ENCODE data around the gene SUPT6H. TPM values are rescaled to one million over a fixed set of nuclear protein-coding genes. Genes with fewer than 3 reads are reported as not detected.

The SUPT6H gene
- total RNA-seq, 1 donor from 2014 or later = 29.9 TPM

- TF ChIP-seq EZH2phosphoT487 (IDR thresholded peaks at IDR 0.05) = no peak
- TF ChIP-seq, protein P1, sequence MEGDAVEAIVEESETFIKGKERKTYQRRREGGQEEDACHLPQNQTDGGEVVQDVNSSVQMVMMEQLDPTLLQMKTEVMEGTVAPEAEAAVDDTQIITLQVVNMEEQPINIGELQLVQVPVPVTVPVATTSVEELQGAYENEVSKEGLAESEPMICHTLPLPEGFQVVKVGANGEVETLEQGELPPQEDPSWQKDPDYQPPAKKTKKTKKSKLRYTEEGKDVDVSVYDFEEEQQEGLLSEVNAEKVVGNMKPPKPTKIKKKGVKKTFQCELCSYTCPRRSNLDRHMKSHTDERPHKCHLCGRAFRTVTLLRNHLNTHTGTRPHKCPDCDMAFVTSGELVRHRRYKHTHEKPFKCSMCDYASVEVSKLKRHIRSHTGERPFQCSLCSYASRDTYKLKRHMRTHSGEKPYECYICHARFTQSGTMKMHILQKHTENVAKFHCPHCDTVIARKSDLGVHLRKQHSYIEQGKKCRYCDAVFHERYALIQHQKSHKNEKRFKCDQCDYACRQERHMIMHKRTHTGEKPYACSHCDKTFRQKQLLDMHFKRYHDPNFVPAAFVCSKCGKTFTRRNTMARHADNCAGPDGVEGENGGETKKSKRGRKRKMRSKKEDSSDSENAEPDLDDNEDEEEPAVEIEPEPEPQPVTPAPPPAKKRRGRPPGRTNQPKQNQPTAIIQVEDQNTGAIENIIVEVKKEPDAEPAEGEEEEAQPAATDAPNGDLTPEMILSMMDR (IDR thresholded peaks at IDR 0.05) = no peak
- TF ChIP-seq EZH2 (IDR thresholded peaks at IDR 0.05) = no peak
- no peak overlapping the region for H3K27ac ChIP-seq
Observed at GRCh38 chr17:28686296-28686695, 24.3 kb downstream of the SUPT6H start.

DNA sequence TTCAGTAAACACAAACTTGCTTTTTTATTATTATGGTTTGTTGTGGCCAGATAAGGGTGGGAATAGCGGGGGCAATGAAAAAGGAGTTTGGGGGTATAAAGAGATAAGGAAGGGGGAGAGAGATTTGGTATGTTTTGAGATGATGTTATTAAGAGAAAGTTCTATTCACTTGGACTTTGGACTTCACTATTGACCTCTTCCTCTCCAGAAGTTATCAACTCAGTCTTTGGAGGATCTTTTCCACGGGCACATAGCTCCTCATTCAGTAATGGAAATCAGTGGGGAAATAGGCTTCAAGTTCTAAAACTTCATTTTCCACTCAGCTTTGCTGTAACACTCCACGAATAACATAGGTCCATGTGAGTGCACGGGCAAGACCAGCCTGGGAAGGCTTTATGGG is 26.5 kb downstream of the SUPT6H start:
- TF ChIP-seq EZH2 (IDR thresholded peaks at IDR 0.05) (no peak), EZH2phosphoT487 (IDR thresholded peaks at IDR 0.05) (no peak)
- TF ChIP-seq, protein P1 (IDR thresholded peaks at IDR 0.05) = no peak
- Mint-ChIP-seq H3K9me3 (no peaks in the 10 kb centered on the region), H3K27ac (no peak overlapping the region), H3K27me3 (ENCODE audit: insufficient read depth, low read depth) (no peaks in the 10 kb centered on the region), H3K4me1 (no peaks in the 10 kb centered on the region), H3K36me3 (peaks cover 41% of the 10 kb centered on the region), H3K4me3 (no peak overlapping the region)
- Histone ChIP-seq H3K36me3 (peaks cover 20% of the 10 kb centered on the region), H3F3A (ENCODE audit: low read depth) (no peaks in the 10 kb centered on the region), H3K4me2 (no peak overlapping the region), H3K27ac (no peak overlapping the region), H2AFZ (replicated peaks) (no peak overlapping the region), H3K9ac (no peak overlapping the region), H3K79me2 (ENCODE audit: low read depth) (no peaks in the 10 kb centered on the region), H3K4me3 (no peak overlapping the region), H3K4me1 (no peaks in the 10 kb centered on the region), H3K27me3 (no peaks in the 10 kb centered on the region), H4K20me1 (ENCODE audit: low read depth) (no peaks in the 10 kb centered on the region), H3K9me3 (ENCODE audit: low read depth) (no peaks in the 10 kb centered on the region)
- DNase-seq (ENCODE audit: low spot score) = no peak

More at GRCh38 chr17:28686296-28686695, 24.3 kb downstream of the SUPT6H start:
- Histone ChIP-seq H2AFZ (replicated peaks) (no peak overlapping the region), H3K4me3 (no peak overlapping the region), H3K4me2 (no peak overlapping the region), H3K27me3 (no peaks in the 10 kb centered on the region), H3K9me3 (ENCODE audit: low read depth) (no peaks in the 10 kb centered on the region), H3K4me1 (no peaks in the 10 kb centered on the region), H3F3A (ENCODE audit: low read depth) (no peaks in the 10 kb centered on the region), H3K36me3 (peaks cover 20% of the 10 kb centered on the region), H3K9ac (no peak overlapping the region), H3K79me2 (ENCODE audit: low read depth) (no peaks in the 10 kb centered on the region), H4K20me1 (ENCODE audit: low read depth) (no peaks in the 10 kb centered on the region)
- Mint-ChIP-seq H3K4me3 (no peak overlapping the region), H3K27ac (no peak overlapping the region), H3K36me3 (peaks cover 52% of the 10 kb centered on the region), H3K27me3 (ENCODE audit: insufficient read depth, low read depth) (peaks cover 2% of the 10 kb centered on the region), H3K4me1 (no peaks in the 10 kb centered on the region), H3K9me3 (no peaks in the 10 kb centered on the region)
- DNase-seq (ENCODE audit: low spot score) = no peak

DNA sequence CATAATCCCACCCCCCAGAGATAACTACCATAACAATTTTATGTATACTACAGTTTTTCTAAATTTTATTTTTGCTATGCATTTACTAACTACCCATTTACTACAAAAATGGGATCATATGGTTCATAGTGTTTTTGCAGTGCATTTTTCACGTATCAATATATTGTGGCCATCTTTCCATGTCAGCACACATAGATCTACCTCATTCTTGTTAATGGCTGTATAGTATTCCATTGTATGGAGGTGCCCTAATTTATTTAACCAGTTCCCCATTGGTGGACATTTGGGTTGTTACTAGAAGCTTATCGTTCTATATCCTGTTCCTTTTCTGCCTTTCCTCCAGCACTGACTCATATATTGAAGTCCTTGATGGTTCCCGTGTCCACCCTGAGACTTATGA is 27.0 kb downstream of the SUPT6H start:
- Histone ChIP-seq H3K79me2 (ENCODE audit: low read depth) (no peaks in the 10 kb centered on the region), H2AFZ (replicated peaks) (no peak overlapping the region), H3K36me3 (peaks cover 20% of the 10 kb centered on the region), H3K27me3 (no peaks in the 10 kb centered on the region), H4K20me1 (ENCODE audit: low read depth) (no peaks in the 10 kb centered on the region), H3K4me2 (no peak overlapping the region), H3K9me3 (ENCODE audit: low read depth) (no peaks in the 10 kb centered on the region), H3F3A (ENCODE audit: low read depth) (no peaks in the 10 kb centered on the region), H3K4me3 (no peak overlapping the region), H3K27ac (no peak overlapping the region), H3K4me1 (no peaks in the 10 kb centered on the region), H3K9ac (no peak overlapping the region)
- Mint-ChIP-seq H3K4me1 (no peaks in the 10 kb centered on the region), H3K36me3 (peaks cover 43% of the 10 kb centered on the region), H3K4me3 (no peak overlapping the region), H3K9me3 (no peaks in the 10 kb centered on the region), H3K27ac (no peak overlapping the region), H3K27me3 (ENCODE audit: insufficient read depth, low read depth) (no peaks in the 10 kb centered on the region)
- no peak for DNase-seq (ENCODE audit: low spot score)
- TF ChIP-seq EZH2phosphoT487 (IDR thresholded peaks at IDR 0.05) (no peak), EZH2 (IDR thresholded peaks at IDR 0.05) (no peak)
- TF ChIP-seq, protein P1 (IDR thresholded peaks at IDR 0.05) = no peak

All from neural progenitor cell (in vitro differentiated cells).